H1 (cell line): Measurements from ENCODE around the gene FLT1. TPM values are rescaled to one million over a fixed set of nuclear protein-coding genes. Genes with fewer than 3 reads are reported as not detected.

Experiments used
- CTCF ChIA-PET: fragments of 300-600 bp; sonication (Branson Sonifier 250); formaldehyde crosslinking; loops from one replicate; lab custom pipeline; 2021; ENCODE audit not compliant: partially characterized antibody; lab: Charles Lee
- POLR2A ChIA-PET: fragments of 300-600 bp; sonication (Branson Sonifier 250); formaldehyde crosslinking; loops from one replicate; lab custom pipeline; 2021; ENCODE audit warnings: inconsistent platforms; ENCODE audit not compliant: partially characterized antibody; lab: Charles Lee
- DNase-seq, 2 experiments: peaks; one replicate each; pipeline versions ENCODE4 v3.0.0 to v3.0.0-alpha.2; 2010 to 2022; ENCODE audit warnings: low spot score in 2 of 2, low read depth in 1 of 2, mixed read lengths in 1 of 2
- FAIRE-seq: peaks from 2 replicates; lab custom pipeline; 2011; peaks lifted over from hg19 to GRCh38; lab: Jason Lieb, UNC
- H2AFZ ChIP-seq: 2 replicates; pipeline ENCODE4 v1.8.1; 2012; ENCODE audit warnings: low read length, inconsistent platforms
- H2AK5ac ChIP-seq: 2 replicates; pipeline ENCODE4 v1.6.1; 2013; ENCODE audit warnings: low read depth, low read length
- H2BK120ac ChIP-seq: replicated peaks from 2 replicates; pipeline ENCODE3; 2013; ENCODE audit warnings: low read depth, low read length, inconsistent platforms
- H2BK12ac ChIP-seq: 2 replicates; pipeline ENCODE4 v1.6.1; 2013; ENCODE audit warnings: low read depth, low read length
- H2BK15ac ChIP-seq: 2 replicates; pipeline ENCODE4 v1.6.1; 2013; ENCODE audit warnings: low read length
- H2BK20ac ChIP-seq: 2 replicates; pipeline ENCODE4 v1.6.1; 2013; ENCODE audit warnings: low read length
- H2BK5ac ChIP-seq: 2 replicates; pipeline ENCODE4 v1.6.1; 2013; ENCODE audit warnings: low read depth, low read length
- H3K14ac ChIP-seq: 2 replicates; pipeline ENCODE4 v1.6.1; 2013; ENCODE audit warnings: inconsistent platforms; ENCODE audit not compliant: insufficient read length
- H3K18ac ChIP-seq: 2 replicates; pipeline ENCODE4 v1.6.1; 2013; ENCODE audit warnings: low read length; ENCODE audit errors: extremely low read depth
- H3K23ac ChIP-seq: 2 replicates; pipeline ENCODE4 v1.6.1; 2013; ENCODE audit warnings: inconsistent platforms; ENCODE audit not compliant: insufficient read length
- H3K23me2 ChIP-seq: 2 replicates; pipeline ENCODE4 v1.6.1; 2013; ENCODE audit warnings: low read depth, low read length
- H3K27ac ChIP-seq: 2 replicates; pipeline ENCODE4 v1.6.1; 2011; ENCODE audit warnings: low read depth, low read length, inconsistent platforms
- H3K27me3 ChIP-seq, 4 experiments: replicated peaks in 1 of 4; 1 replicate in 1 of 4; 2 replicates in 3 of 4; pipeline versions ENCODE4 v1.6.1 to v1.8.1; 2011 to 2013; ENCODE audit warnings: low read length in 3 of 4, mild to moderate bottlenecking in 3 of 4, inconsistent platforms in 2 of 4, mixed read lengths in 2 of 4, moderate library complexity in 1 of 4; ENCODE audit not compliant: control insufficient read depth in 3 of 4, insufficient read depth in 3 of 4; ENCODE audit errors: extremely low read depth in 1 of 4
- H3K36me3 ChIP-seq, 4 experiments: 2 replicates each; pipeline versions ENCODE4 v1.6.1 to v1.8.1; 2011 to 2013; ENCODE audit warnings: mild to moderate bottlenecking in 4 of 4, low read length in 3 of 4, moderate library complexity in 2 of 4, control low read depth in 1 of 4, inconsistent platforms in 1 of 4; ENCODE audit not compliant: insufficient read depth in 4 of 4, control insufficient read depth in 2 of 4
- H3K4ac ChIP-seq: replicated peaks from 2 replicates; pipeline ENCODE3; 2013; ENCODE audit warnings: low read length, low read depth, mixed read lengths, inconsistent platforms; ENCODE audit not compliant: insufficient read length
- H3K4me1 ChIP-seq, 4 experiments: replicated peaks in 1 of 4; 1 replicate in 1 of 4; 2 replicates in 3 of 4; pipeline versions ENCODE4 v1.6.1 to v1.8.1; 2011 to 2013; ENCODE audit warnings: low read length in 3 of 4, inconsistent platforms in 2 of 4, mixed read lengths in 1 of 4; ENCODE audit not compliant: insufficient read depth in 4 of 4, control insufficient read depth in 3 of 4
- H3K4me2 ChIP-seq, 2 experiments: 2 replicates each; pipeline versions ENCODE4 v1.6.1 to v1.8.1; 2011 to 2013; ENCODE audit warnings: low read depth in 2 of 2, low read length in 2 of 2, control low read depth in 1 of 2, inconsistent platforms in 1 of 2, mild to moderate bottlenecking in 1 of 2; ENCODE audit not compliant: insufficient read depth in 1 of 2
- H3K4me3 ChIP-seq, 4 experiments: fragments of 200-600, 300-600 bp in 1 of 4; sonication (generic), shearing (Covaris generic), sonication (Bioruptor Twin) in 1 of 4; 2 replicates each; pipeline versions ENCODE4 v1.5.1 to v1.8.1; 2011 to 2016; ENCODE audit warnings: low read length in 4 of 4, low read depth in 3 of 4, control low read depth in 2 of 4, inconsistent platforms in 2 of 4, mild to moderate bottlenecking in 2 of 4, mixed read lengths in 1 of 4, moderate library complexity in 1 of 4; ENCODE audit not compliant: insufficient read depth in 2 of 4; ENCODE audit errors: extremely low read depth in 1 of 4
- H3K56ac ChIP-seq: replicated peaks from 2 replicates; pipeline ENCODE3; 2013; ENCODE audit warnings: low read depth, mild to moderate bottlenecking, mixed read lengths, low read length, inconsistent platforms; ENCODE audit not compliant: insufficient read length
- H3K79me1 ChIP-seq: 2 replicates; pipeline ENCODE4 v1.6.1; 2013; ENCODE audit warnings: low read depth, low read length, control low read depth
- H3K79me2 ChIP-seq, 2 experiments: 2 replicates each; pipeline versions ENCODE4 v1.6.1 to v1.8.1; 2012 to 2013; ENCODE audit warnings: low read length in 2 of 2, mild to moderate bottlenecking in 2 of 2, inconsistent platforms in 1 of 2; ENCODE audit not compliant: insufficient read depth in 2 of 2, control insufficient read depth in 1 of 2
- H3K9ac ChIP-seq, 4 experiments: replicated peaks in 1 of 4; 1 replicate in 1 of 4; 2 replicates in 3 of 4; pipeline versions ENCODE4 v1.6.1 to v1.8.1; 2011 to 2013; ENCODE audit warnings: low read depth in 3 of 4, low read length in 3 of 4, control low read depth in 2 of 4, mild to moderate bottlenecking in 2 of 4, moderate library complexity in 2 of 4, inconsistent platforms in 1 of 4; ENCODE audit errors: extremely low read depth in 1 of 4
- H3K9me3 ChIP-seq, 2 experiments: 2 replicates each; pipeline versions ENCODE4 v1.6.1 to v1.8.1; 2012 to 2013; ENCODE audit warnings: mild to moderate bottlenecking in 2 of 2, moderate library complexity in 2 of 2, control low read depth in 1 of 2, inconsistent platforms in 1 of 2, low read depth in 1 of 2, low read length in 1 of 2, mixed read lengths in 1 of 2; ENCODE audit not compliant: insufficient read depth in 2 of 2
- H4K20me1 ChIP-seq, 2 experiments: replicated peaks in 1 of 2; 2 replicates each; pipeline versions ENCODE3 to v1.8.1; 2011 to 2013; ENCODE audit warnings: inconsistent platforms in 2 of 2, low read length in 2 of 2, mild to moderate bottlenecking in 1 of 2; ENCODE audit not compliant: insufficient read depth in 2 of 2, control insufficient read depth in 1 of 2
- H4K5ac ChIP-seq: 2 replicates; pipeline ENCODE4 v1.6.1; 2013; ENCODE audit warnings: low read length, low read depth, mixed read lengths, inconsistent platforms; ENCODE audit not compliant: insufficient read length
- H4K8ac ChIP-seq: 2 replicates; pipeline ENCODE4 v1.8.0; 2013; ENCODE audit warnings: mild to moderate bottlenecking, moderate library complexity, low read length, inconsistent platforms; ENCODE audit not compliant: insufficient read depth; ENCODE audit errors: extremely low read depth
- H4K91ac ChIP-seq: replicated peaks from 2 replicates; pipeline ENCODE3; 2013; ENCODE audit warnings: low read length, mixed read lengths, inconsistent platforms; ENCODE audit not compliant: insufficient read length
- CREB1 ChIP-seq: IDR thresholded peaks from 2 replicates; pipeline ENCODE4 v1.6.1; 2012; ENCODE audit warnings: inconsistent platforms
- JUND ChIP-seq: IDR thresholded peaks from 2 replicates; pipeline ENCODE4 v1.6.1; 2011; ENCODE audit warnings: mild to moderate bottlenecking, improper control_type of control experiment, low read length
- KDM5A ChIP-seq: fragments of 200-600 bp; IDR thresholded peaks from 2 replicates; pipeline ENCODE4 v1.7.1; 2012; ENCODE audit warnings: mild to moderate bottlenecking, low read length, inconsistent platforms, mixed read lengths
- SIN3A ChIP-seq, 2 experiments: IDR thresholded peaks in 1 of 2; conservative IDR thresholded peaks in 1 of 2; 2 replicates each; pipeline ENCODE4 v1.6.1; 2011 to 2012; ENCODE audit warnings: low read length in 2 of 2, improper control_type of control experiment in 1 of 2, low read depth in 1 of 2, mild to moderate bottlenecking in 1 of 2
- SP4 ChIP-seq: IDR thresholded peaks from 2 replicates; pipeline ENCODE4 v1.6.1; 2012; ENCODE audit warnings: low read length, inconsistent platforms
- SUZ12 ChIP-seq: fragments of 200-600 bp; sonication (generic); IDR thresholded peaks from 2 replicates; pipeline ENCODE4 v1.6.1; 2012; ENCODE audit warnings: mild to moderate bottlenecking, inconsistent platforms, low read length, moderate library complexity, mixed read lengths
- WGBS, 2 experiments: shearing (Covaris generic) in 1 of 2; methylation state at CpG; one replicate each; pipeline versions ENCODE4 v1.1.6 to v1.1.7; 2013 to 2015; ENCODE audit warnings: low lambda C conversion rate in 2 of 2, mixed read lengths in 2 of 2, inconsistent platforms in 1 of 2, low coverage in 1 of 2, missing lambda C conversion rate in 1 of 2; ENCODE audit not compliant: insufficient replicate concordance in 2 of 2, insufficient coverage in 1 of 2, insufficient read length in 1 of 2; ENCODE audit errors: extremely low coverage in 1 of 2, missing lambda C conversion rate in 1 of 2; 5-methylcytosine and 5-hydroxymethylcytosine counted together
- polyA plus RNA-seq, 7 experiments: library from polyadenylated mRNA; depleted of rRNA in 3 of 7; stranded (reverse) in 5 of 7; unstranded in 2 of 7; fragments of >200 nt in 5 of 7; fragments of 200-250 nt in 2 of 7; gene quantifications; 1 replicate in 5 of 7; 2 replicates in 1 of 7; 4 replicates in 1 of 7; pipeline versions ENCODE4 v1.2.1 to v1.2.3, GENCODE V29; 2011 to 2013; ENCODE audit warnings: missing spikeins in 2 of 7, mixed read lengths in 2 of 7
- total RNA-seq: library from RNA; stranded (reverse); fragmentation: NEBNext Ultra II Directional; extraction: Animal tissue kit (Norgen Biotek cat#: 25700); gene quantifications from 2 replicates; pipeline ENCODE4 v1.2.1, GENCODE V29; 2021

The FLT1 gene
- total and polyA plus RNA-seq, 2 of the 8 experiments (the other 6 are each of a cell fraction or from before 2014, with no cell fraction given), result 19.7 to 90.2 TPM

GRCh38 chr13:28541966-28542365, 47.0 kb upstream of the FLT1 start:
- no peaks in the 10 kb centered on the region for H4K20me1 ChIP-seq
- H2BK120ac ChIP-seq, result no peak overlapping the region
- H3K27ac ChIP-seq, result no peak overlapping the region
- H3K9me3 ChIP-seq, result peaks cover 0 to 8% of the 10 kb centered on the region in 2 experiments; a peak in 1 of 4 replicates
- H3K79me1 ChIP-seq, result no peaks in the 10 kb centered on the region
- H4K5ac ChIP-seq, result no peak overlapping the region
- H2AFZ ChIP-seq, result no peak overlapping the region
- H4K91ac ChIP-seq, result no peak overlapping the region
- no peak overlapping the region for H4K8ac ChIP-seq
- H3K4me2 ChIP-seq, result no peak overlapping the region
- 92% methylated on average over 2 of the region's 2 CpGs; no CpG with 5 or more reads in 1 of the 2 experiments for WGBS, 2 experiments
- H3K27me3 ChIP-seq, result no peaks in the 10 kb centered on the region
- no peak overlapping the region for H2BK5ac ChIP-seq
- ChIA-PET CTCF (interaction anchor here (0.9 to 1.5 kb wide), 3 partner anchors 13 to 65 kb away, joined by 3 to 4 read pairs (median 3); no protein-coding TSS in a partner anchor), POLR2A (no interaction called here)
- no peak for DNase-seq
- H3K79me2 ChIP-seq, result no peaks in the 10 kb centered on the region
- no peak overlapping the region for H3K56ac ChIP-seq
- no peak overlapping the region for H2BK20ac ChIP-seq
- no peaks in the 10 kb centered on the region for H3K36me3 ChIP-seq
- H3K23me2 ChIP-seq, result no peaks in the 10 kb centered on the region
- H3K4me3 ChIP-seq, result no peak overlapping the region
- no peak overlapping the region for H3K18ac ChIP-seq
- H2AK5ac ChIP-seq, result no peak overlapping the region
- no peak overlapping the region for H3K23ac ChIP-seq
- FAIRE-seq, result no peak
- H3K14ac ChIP-seq, result no peak overlapping the region
- no peak overlapping the region for H3K4ac ChIP-seq
- no peak overlapping the region for H3K9ac ChIP-seq
- no peak overlapping the region for H2BK12ac ChIP-seq
- H2BK15ac ChIP-seq, result no peak overlapping the region
- H3K4me1 ChIP-seq, result no peaks in the 10 kb centered on the region; a peak in 1 of 7 replicates
- TF ChIP-seq SP4 (no peak), JUND (no peak), CREB1 (no peak), SIN3A (conservative IDR thresholded peaks at IDR 0.05 in 1 of 2, IDR thresholded peaks at IDR 0.05 in 1 of 2; ENCODE audit: low read depth in 1 of 2, low read length in 2 of 2) (no peak), KDM5A (no peak), SUZ12 (no peak)
